Tibial nerve (tissue), 4 donors: Measurements from ENCODE around the gene ANO1. TPM values are rescaled to one million over a fixed set of nuclear protein-coding genes. Genes with fewer than 3 reads are reported as not detected.

Experiments
- DNase-seq, 2 donors: peaks; one replicate each; pipeline ENCODE4 v3.0.0-alpha.2; 2019; ENCODE audit warnings: low spot score in 2 of 2
- H3K27ac ChIP-seq, 4 donors: fragments of 200-600 bp; sonication (generic) in 3 of 4; one replicate each; pipeline ENCODE4 v1.5.1; 2017 to 2019; ENCODE audit warnings: mild to moderate bottlenecking in 1 of 4
- H3K27me3 ChIP-seq, 2 donors: fragments of 200-600 bp; sonication (generic) in 1 of 2; one replicate each; pipeline versions ENCODE4 v1.5.1 to v1.6.0; 2017 to 2019
- H3K36me3 ChIP-seq, 3 donors: fragments of 200-600 bp; sonication (generic); one replicate each; pipeline ENCODE4 v1.5.1; 2018 to 2019
- H3K4me1 ChIP-seq, 4 donors: fragments of 200-600 bp; sonication (generic) in 3 of 4; one replicate each; pipeline ENCODE4 v1.5.1; 2017 to 2019
- H3K4me3 ChIP-seq, 4 donors: fragments of 200-600 bp; sonication (generic) in 3 of 4; one replicate each; pipeline ENCODE4 v1.5.1; 2017 to 2019; ENCODE audit warnings: mild to moderate bottlenecking in 1 of 4, moderate library complexity in 1 of 4
- H3K9me3 ChIP-seq, 4 donors: fragments of 200-600 bp; sonication (generic) in 3 of 4; one replicate each; pipeline ENCODE4 v1.5.1; 2017 to 2019
- CTCF ChIP-seq, 5 experiments: fragments of 200-600 bp in 3 of 5; fragments of 450-650 bp in 2 of 5; sonication (generic) in 3 of 5; IDR thresholded peaks; one replicate each; pipeline ENCODE4 v1.5.1; 2016 to 2019; ENCODE audit warnings: antibody characterized with exemption in 5 of 5, mild to moderate bottlenecking in 3 of 5, moderate library complexity in 2 of 5
- EP300 ChIP-seq, 2 donors: sonication (generic); formaldehyde crosslinking; IDR thresholded peaks; one replicate each; pipeline ENCODE4 v1.6.1; 2017; ENCODE audit warnings: antibody characterized with exemption in 2 of 2, mild to moderate bottlenecking in 1 of 2
- POLR2A ChIP-seq, 2 donors: fragments of 450-650 bp; IDR thresholded peaks; one replicate each; pipeline ENCODE4 v1.6.1; 2017; ENCODE audit warnings: antibody characterized with exemption in 2 of 2, mild to moderate bottlenecking in 2 of 2, moderate library complexity in 2 of 2
- WGBS, 2 donors: methylation state at CpG; one replicate each; pipeline ENCODE4 v1.1.5; 2018; 5-methylcytosine and 5-hydroxymethylcytosine counted together
- total RNA-seq, 4 donors: library from RNA; depleted of rRNA; stranded (reverse); fragments of >200 nt; gene quantifications; one replicate each; pipeline ENCODE4 v1.1.0, GENCODE V29; 2016

ANO1 gene
- total RNA-seq, 4 donors from 2014 or later = 1.7 to 6.3 (median 4.1) TPM

- no peak for TF ChIP-seq CTCF (IDR thresholded peaks at IDR 0.05)
- Histone ChIP-seq H3K4me1 (no peaks in the 10 kb centered on the region), H3K9me3 (no peaks in the 10 kb centered on the region), H3K4me3 (no peak overlapping the region), H3K36me3 (no peaks in the 10 kb centered on the region), H3K27ac (no peak overlapping the region), H3K27me3 (no peaks in the 10 kb centered on the region)
- 69 to 72% methylated on average over 17 to 30 of the region's 32 CpGs for WGBS, 2 donors
- DNase-seq = no peak
These were observed 9.5 kb downstream of the ANO1 start for GRCh38 chr11:70087446-70088167.

GRCh38 chr11:70088735-70089250, 10.7 kb downstream of the ANO1 start:
- Histone ChIP-seq H3K4me1 (no peaks in the 10 kb centered on the region), H3K9me3 (no peaks in the 10 kb centered on the region), H3K27ac (no peak overlapping the region), H3K4me3 (no peak overlapping the region), H3K36me3 (no peaks in the 10 kb centered on the region), H3K27me3 (no peaks in the 10 kb centered on the region)
- WGBS, 2 donors = 63 to 73% methylated on average over 16 of the region's 16 CpGs
- DNase-seq = no peak
- no peak for TF ChIP-seq POLR2A (IDR thresholded peaks at IDR 0.05)
- no peak for TF ChIP-seq EP300 (IDR thresholded peaks at IDR 0.05)
- no peak for TF ChIP-seq CTCF (IDR thresholded peaks at IDR 0.05)

- no peaks in the 10 kb centered on the region for H3K36me3 ChIP-seq
- H3K4me1 ChIP-seq = no peaks in the 10 kb centered on the region
- H3K27me3 ChIP-seq = no peaks in the 10 kb centered on the region
- no peaks in the 10 kb centered on the region for H3K9me3 ChIP-seq
- no peak overlapping the region for H3K4me3 ChIP-seq
- H3K27ac ChIP-seq = no peak overlapping the region
- WGBS, 2 donors = 36 to 61% methylated on average over 8 to 9 of the region's 9 CpGs
- TF ChIP-seq EP300 (IDR thresholded peaks at IDR 0.05) = no peak
- no peak for TF ChIP-seq CTCF (IDR thresholded peaks at IDR 0.05)
- no peak for TF ChIP-seq POLR2A (IDR thresholded peaks at IDR 0.05)
- no peak for DNase-seq
These were observed 11.5 kb downstream of the ANO1 start for GRCh38 chr11:70089631-70090030.

GRCh38 chr11:70090961-70091381, 12.9 kb downstream of the ANO1 start:
- Histone ChIP-seq H3K9me3 (peaks cover 0 to 4% (median 0%) of the 10 kb centered on the region in 4 donors), H3K4me3 (no peak overlapping the region), H3K36me3 (no peaks in the 10 kb centered on the region), H3K4me1 (no peaks in the 10 kb centered on the region), H3K27me3 (no peaks in the 10 kb centered on the region), H3K27ac (no peak overlapping the region)
- TF ChIP-seq POLR2A (IDR thresholded peaks at IDR 0.05) = no peak
- TF ChIP-seq EP300 (IDR thresholded peaks at IDR 0.05) = no peak
- TF ChIP-seq CTCF (IDR thresholded peaks at IDR 0.05) = no peak
- WGBS, 2 donors = 24 to 31% methylated on average over 8 to 9 of the region's 9 CpGs
- DNase-seq = no peak

- 90 to 94% methylated on average over 2 to 8 of the region's 8 CpGs for WGBS, 2 donors
- Histone ChIP-seq H3K36me3 (no peaks in the 10 kb centered on the region), H3K9me3 (peaks cover 0 to 4% (median 0%) of the 10 kb centered on the region in 4 donors), H3K27me3 (no peaks in the 10 kb centered on the region), H3K27ac (no peak overlapping the region), H3K4me1 (no peaks in the 10 kb centered on the region), H3K4me3 (no peak overlapping the region)
- no peak for DNase-seq
- no peak for TF ChIP-seq POLR2A (IDR thresholded peaks at IDR 0.05)
These were observed 13.5 kb downstream of the ANO1 start for GRCh38 chr11:70091638-70092037.
